ENCODE results near the gene GALNT10.

GRCh38 chr5:154242964-154243376, 52.4 kb downstream of the GALNT10 start:
- TF ChIP-seq RB1 (IDR thresholded peaks at IDR 0.05; ENCODE audit: borderline replicate concordance) (no peak), BCLAF1 (IDR thresholded peaks at IDR 0.05) (no peak), MAX (IDR thresholded peaks at IDR 0.05; ENCODE audit: low read depth, low read length) (no peak), ZSCAN29 (IDR thresholded peaks at IDR 0.05) (no peak), JUND (IDR thresholded peaks at IDR 0.05; ENCODE audit: low read depth, low read length) (no peak), TCF3 (IDR thresholded peaks at IDR 0.05; ENCODE audit: borderline replicate concordance, insufficient read depth, low read depth, low read length) (no peak), CTCF (IDR thresholded peaks at IDR 0.05 in 2 of 3, conservative IDR thresholded peaks at IDR 0.05 in 1 of 3; ENCODE audit: control insufficient read depth in 2 of 3, extremely low read depth in 1 of 3, insufficient read depth in 1 of 3, low read depth in 3 of 3, low read length in 3 of 3) (no peak), ZNF274 (IDR thresholded peaks at IDR 0.05; ENCODE audit: insufficient read depth, insufficient read length) (no peak), EZH2 (IDR thresholded peaks at IDR 0.05; ENCODE audit: borderline replicate concordance, control insufficient read depth, low read depth, low read length) (no peak), POLR2A (IDR thresholded peaks at IDR 0.05; ENCODE audit: low read depth, low read length) (no peak), TCF7 (IDR thresholded peaks at IDR 0.05; ENCODE audit: borderline replicate concordance) (no peak), RCOR1 (conservative IDR thresholded peaks at IDR 0.05; ENCODE audit: low read depth, low read length) (no peak), MEF2A (IDR thresholded peaks at IDR 0.05; ENCODE audit: insufficient read depth, low read depth, low read length) (0 out of 2 replicates have a peak, but pooled peaks have one; percentile 4)
